DMS53 treated with DMSO at 0.1 percent for 48 hours (cell line): ENCODE data around the gene DCUN1D1.

Experiments used
- DNase-seq: peaks from one replicate; lab custom pipeline; 2025; ENCODE audit not compliant: unreplicated experiment; lab: John Stamatoyannopoulos, UW

DCUN1D1 gene

GRCh38 chr3:182895513-182896112 is 84.7 kb downstream of the DCUN1D1 start:
- DNase-seq, result no peak

- no peak for DNase-seq
These were observed 88.1 kb downstream of the DCUN1D1 start for GRCh38 chr3:182892226-182892625.

GRCh38 chr3:182891364-182891763 is 89.0 kb downstream of the DCUN1D1 start:
- DNase-seq, result no peak

GRCh38 chr3:182889948-182890629 is 90.2 kb downstream of the DCUN1D1 start:
- no peak for DNase-seq
